ENCODE measurements around the gene CEP89.

DNA sequence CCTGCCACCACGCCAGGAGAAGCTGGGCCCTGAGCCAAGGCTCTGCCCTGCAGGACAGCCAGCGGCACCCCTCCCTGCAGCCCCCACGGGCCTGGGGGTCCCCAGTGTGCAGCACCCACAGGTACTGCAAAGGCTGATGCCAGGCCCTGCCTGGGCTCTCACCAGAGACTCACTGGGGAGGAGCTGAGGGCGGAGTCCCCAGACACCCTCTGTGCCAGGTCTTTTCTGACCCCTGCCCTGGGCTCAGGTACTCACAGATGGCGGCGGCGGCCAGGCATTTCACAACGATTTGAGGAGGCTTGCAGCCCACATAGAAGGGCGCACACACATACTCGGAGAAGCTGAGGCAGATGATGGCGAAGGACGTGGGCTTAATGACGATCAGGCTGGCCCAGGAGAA lies 107.9 kb downstream of the CEP89 start:
- TF ChIP-seq, protein P1, sequence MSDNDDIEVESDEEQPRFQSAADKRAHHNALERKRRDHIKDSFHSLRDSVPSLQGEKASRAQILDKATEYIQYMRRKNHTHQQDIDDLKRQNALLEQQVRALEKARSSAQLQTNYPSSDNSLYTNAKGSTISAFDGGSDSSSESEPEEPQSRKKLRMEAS (IDR thresholded peaks at IDR 0.05), result no peak
- TF ChIP-seq TAF1 (IDR thresholded peaks at IDR 0.05; ENCODE audit: low read depth) (no peak), RAD21 (IDR thresholded peaks at IDR 0.05; ENCODE audit: low read depth) (no peak), CREB1 (IDR thresholded peaks at IDR 0.05; ENCODE audit: low read depth) (no peak), ZBTB7A (IDR thresholded peaks at IDR 0.05; ENCODE audit: low read depth) (no peak), TCF12 (IDR thresholded peaks at IDR 0.05; ENCODE audit: low read depth) (no peak), CEBPB (IDR thresholded peaks at IDR 0.05) (no peak)
- TF ChIP-seq, protein P2, sequence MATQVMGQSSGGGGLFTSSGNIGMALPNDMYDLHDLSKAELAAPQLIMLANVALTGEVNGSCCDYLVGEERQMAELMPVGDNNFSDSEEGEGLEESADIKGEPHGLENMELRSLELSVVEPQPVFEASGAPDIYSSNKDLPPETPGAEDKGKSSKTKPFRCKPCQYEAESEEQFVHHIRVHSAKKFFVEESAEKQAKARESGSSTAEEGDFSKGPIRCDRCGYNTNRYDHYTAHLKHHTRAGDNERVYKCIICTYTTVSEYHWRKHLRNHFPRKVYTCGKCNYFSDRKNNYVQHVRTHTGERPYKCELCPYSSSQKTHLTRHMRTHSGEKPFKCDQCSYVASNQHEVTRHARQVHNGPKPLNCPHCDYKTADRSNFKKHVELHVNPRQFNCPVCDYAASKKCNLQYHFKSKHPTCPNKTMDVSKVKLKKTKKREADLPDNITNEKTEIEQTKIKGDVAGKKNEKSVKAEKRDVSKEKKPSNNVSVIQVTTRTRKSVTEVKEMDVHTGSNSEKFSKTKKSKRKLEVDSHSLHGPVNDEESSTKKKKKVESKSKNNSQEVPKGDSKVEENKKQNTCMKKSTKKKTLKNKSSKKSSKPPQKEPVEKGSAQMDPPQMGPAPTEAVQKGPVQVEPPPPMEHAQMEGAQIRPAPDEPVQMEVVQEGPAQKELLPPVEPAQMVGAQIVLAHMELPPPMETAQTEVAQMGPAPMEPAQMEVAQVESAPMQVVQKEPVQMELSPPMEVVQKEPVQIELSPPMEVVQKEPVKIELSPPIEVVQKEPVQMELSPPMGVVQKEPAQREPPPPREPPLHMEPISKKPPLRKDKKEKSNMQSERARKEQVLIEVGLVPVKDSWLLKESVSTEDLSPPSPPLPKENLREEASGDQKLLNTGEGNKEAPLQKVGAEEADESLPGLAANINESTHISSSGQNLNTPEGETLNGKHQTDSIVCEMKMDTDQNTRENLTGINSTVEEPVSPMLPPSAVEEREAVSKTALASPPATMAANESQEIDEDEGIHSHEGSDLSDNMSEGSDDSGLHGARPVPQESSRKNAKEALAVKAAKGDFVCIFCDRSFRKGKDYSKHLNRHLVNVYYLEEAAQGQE (IDR thresholded peaks at IDR 0.05; ENCODE audit: low read depth), result no peak
- TF ChIP-seq, protein P3, sequence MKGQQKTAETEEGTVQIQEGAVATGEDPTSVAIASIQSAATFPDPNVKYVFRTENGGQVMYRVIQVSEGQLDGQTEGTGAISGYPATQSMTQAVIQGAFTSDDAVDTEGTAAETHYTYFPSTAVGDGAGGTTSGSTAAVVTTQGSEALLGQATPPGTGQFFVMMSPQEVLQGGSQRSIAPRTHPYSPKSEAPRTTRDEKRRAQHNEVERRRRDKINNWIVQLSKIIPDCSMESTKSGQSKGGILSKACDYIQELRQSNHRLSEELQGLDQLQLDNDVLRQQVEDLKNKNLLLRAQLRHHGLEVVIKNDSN (IDR thresholded peaks at IDR 0.05), result no peak
